K562 (cell line): ENCODE results near the gene SHTN1. TPM values are rescaled to one million over a fixed set of nuclear protein-coding genes. Genes with fewer than 3 reads are reported as not detected.

ENCODE experiments used
- ATAC-seq: fragments of 200-7000 bp; cut with Tn5 transposase; 3 replicates; pipeline ENCODE4 v1.9.1; 2020; ENCODE audit warnings: moderate library complexity
- BruUV-seq: library from RNA; stranded (reverse); fragments of 400-500 nt; replicated peaks from 2 replicates; lab custom pipeline; 2021; lab: Mats Ljungman, UMichigan
- CTCF ChIA-PET: fragments of 300-600 bp; formaldehyde crosslinking; extraction: SDS; loops from one replicate; lab custom pipeline; 2021; ENCODE audit warnings: low intra/inter-chr PET ratio; lab: Yijun Ruan, JAX
- POLR2A ChIA-PET: fragments of 300-600, 350-650 bp; sonication (Branson Sonifier 250); formaldehyde crosslinking; extraction: SDS; loops from one replicate; lab custom pipeline; 2021; ENCODE audit warnings: antibody characterized with exemption, inconsistent platforms; lab: Yijun Ruan, JAX
- DNase-seq, 4 experiments: peaks; one replicate each; pipeline versions ENCODE4 v3.0.0 to v3.0.0-alpha.2; 2011 to 2018; ENCODE audit warnings: low spot score in 3 of 4, mixed read lengths in 3 of 4; ENCODE audit errors: extremely low read depth in 1 of 4
- FAIRE-seq: peaks from 2 replicates; lab custom pipeline; 2011; peaks lifted over from hg19 to GRCh38; lab: Jason Lieb, UNC
- H2AFZ ChIP-seq: 2 replicates; pipeline ENCODE4 v1.6.0; 2011; ENCODE audit warnings: low read depth, low read length, control low read depth, inconsistent platforms
- H3K27ac ChIP-seq: fragments of 200-600 bp; 3 replicates; pipeline ENCODE4 v1.8.0; 2011; ENCODE audit warnings: low read depth, mild to moderate bottlenecking, control low read depth, inconsistent platforms, low read length, moderate library complexity, mixed read lengths; ENCODE audit errors: extremely low read depth
- H3K27me3 ChIP-seq, 2 experiments: fragments of 300-600 bp in 1 of 2; 2 replicates in 1 of 2; 3 replicates in 1 of 2; pipeline versions ENCODE4 v1.6.0 to v1.8.0; 2011; ENCODE audit warnings: inconsistent platforms in 2 of 2, low read length in 2 of 2, mild to moderate bottlenecking in 1 of 2, mixed read lengths in 1 of 2, moderate library complexity in 1 of 2; ENCODE audit not compliant: control insufficient read depth in 2 of 2, insufficient read depth in 2 of 2
- H3K36me3 ChIP-seq: fragments of 300-600 bp; 3 replicates; pipeline ENCODE4 v1.8.0; 2011; ENCODE audit warnings: mild to moderate bottlenecking, low read length, inconsistent platforms; ENCODE audit not compliant: control insufficient read depth, insufficient read depth
- H3K4me1 ChIP-seq, 2 experiments: fragments of 200-600 bp in 1 of 2; replicated peaks in 1 of 2; 2 replicates in 1 of 2; 3 replicates in 1 of 2; pipeline versions ENCODE4 v1.5.1 to v1.8.0; 2011; ENCODE audit warnings: inconsistent platforms in 2 of 2, low read length in 2 of 2, mild to moderate bottlenecking in 1 of 2, mixed read lengths in 1 of 2, moderate library complexity in 1 of 2; ENCODE audit not compliant: control insufficient read depth in 2 of 2, insufficient read depth in 2 of 2
- H3K4me2 ChIP-seq: 2 replicates; pipeline ENCODE4 v1.6.1; 2011; ENCODE audit warnings: low read length, control low read depth, inconsistent platforms, mixed read lengths; ENCODE audit not compliant: insufficient read depth
- H3K4me3 ChIP-seq: fragments of 200-600 bp; sonication (generic), shearing (Covaris generic); 2 replicates; pipeline ENCODE4 v1.5.1; 2016; ENCODE audit warnings: control low read depth, inconsistent platforms
- H3K79me2 ChIP-seq: fragments of 200-600 bp; 3 replicates; pipeline ENCODE4 v1.8.0; 2011; ENCODE audit warnings: low read length, inconsistent platforms; ENCODE audit not compliant: control insufficient read depth, insufficient read depth
- H3K9ac ChIP-seq, 2 experiments: 2 replicates each; pipeline versions ENCODE4 v1.6.0 to v1.6.1; 2011; ENCODE audit warnings: low read depth in 2 of 2, low read length in 2 of 2, control low read depth in 1 of 2, inconsistent platforms in 1 of 2, mild to moderate bottlenecking in 1 of 2, mixed read lengths in 1 of 2; ENCODE audit not compliant: insufficient read depth in 1 of 2
- H3K9me1 ChIP-seq: one replicate; pipeline ENCODE4 v1.6.0; 2011; ENCODE audit warnings: inconsistent platforms, mild to moderate bottlenecking, low read length, moderate library complexity; ENCODE audit not compliant: control insufficient read depth, insufficient read depth
- H3K9me3 ChIP-seq: replicated peaks from 2 replicates; pipeline ENCODE4 v1.5.1; 2011; ENCODE audit warnings: low read depth, low read length, inconsistent platforms; ENCODE audit not compliant: control insufficient read depth, insufficient read depth
- H4K20me1 ChIP-seq: replicated peaks from 2 replicates; pipeline ENCODE4 v1.6.1; 2011; ENCODE audit warnings: low read length, inconsistent platforms, mixed read lengths; ENCODE audit not compliant: control insufficient read depth, insufficient read depth
- CEBPB ChIP-seq: fragments of 450-650 bp; IDR thresholded peaks from 2 replicates; pipeline ENCODE4 v1.6.1; 2016; ENCODE audit warnings: missing genetic modification characterization, missing compliant biosample characterization
- CEBPG ChIP-seq, 3 experiments: fragments of 200-800 bp in 1 of 3; sonication (Bioruptor generic) in 1 of 3; sonication (generic) in 1 of 3; formaldehyde crosslinking in 1 of 3; IDR thresholded peaks in 2 of 3; conservative IDR thresholded peaks in 1 of 3; 2 replicates each; pipeline versions ENCODE4 v1.6.1 to v1.8.0; 2016 to 2022; ENCODE audit warnings: missing compliant biosample characterization in 2 of 3, missing genetic modification characterization in 2 of 3, mild to moderate bottlenecking in 1 of 3, missing genetic modification reagents in 1 of 3
- ZBTB12 ChIP-seq: fragments of 250-450 bp; sonication (Bioruptor Pico); IDR thresholded peaks from 2 replicates; pipeline ENCODE4 v1.4.0; 2020
- WGBS: fragments of 100-300 bp; shearing (Covaris generic); methylation state at CpG from one replicate; pipeline ENCODE4 v1.1.6; 2016; ENCODE audit warnings: low coverage, mixed read lengths; ENCODE audit not compliant: insufficient coverage; ENCODE audit errors: missing lambda C conversion rate; 5-methylcytosine and 5-hydroxymethylcytosine counted together
- in situ Hi-C: fragments of 300-500 bp; cut with MboI; formaldehyde crosslinking; loops from 4 replicates; pipeline ENCODE4 v1.15.0; 2018; ENCODE audit warnings: inconsistent platforms, mixed read lengths
- intact Hi-C: fragments of 100-400 bp; cut with micrococcal nuclease; formaldehyde crosslinking; loops from 2 replicates; pipeline ENCODE4 v1.14.2; 2022
- polyA plus RNA-seq, 8 experiments: library from polyadenylated mRNA; depleted of rRNA in 4 of 8; stranded (reverse) in 5 of 8; unstranded in 3 of 8; fragments of >200 nt; fragmentation: Nextera tagmentation in 2 of 8; fragmentation: Illumina TruSeq in 1 of 8; extraction: Ambion mirVana in 2 of 8; extraction: Trizol in 1 of 8; gene quantifications; 2 replicates each; pipeline versions ENCODE4 v1.2.1 to v1.2.3, GENCODE V29; 2011 to 2014; ENCODE audit warnings: inconsistent platforms in 1 of 8, missing spikeins in 1 of 8
- total RNA-seq, 7 experiments: library from RNA; depleted of rRNA in 6 of 7; stranded (reverse); fragments of >200 nt in 6 of 7; fragmentation: Illumina TruSeq in 2 of 7; extraction: Trizol in 2 of 7; gene quantifications; 2 replicates each; pipeline versions ENCODE4 v1.2.1 to v1.2.3, GENCODE V29; 2011 to 2021; ENCODE audit warnings: low replicate concordance in 1 of 7

SHTN1 gene
- total and polyA plus RNA-seq, 9 of the 15 experiments (the other 6 are each of a cell fraction or from before 2014, with no cell fraction given): 5.4 to 21.3 (median 13.3) TPM

DNA sequence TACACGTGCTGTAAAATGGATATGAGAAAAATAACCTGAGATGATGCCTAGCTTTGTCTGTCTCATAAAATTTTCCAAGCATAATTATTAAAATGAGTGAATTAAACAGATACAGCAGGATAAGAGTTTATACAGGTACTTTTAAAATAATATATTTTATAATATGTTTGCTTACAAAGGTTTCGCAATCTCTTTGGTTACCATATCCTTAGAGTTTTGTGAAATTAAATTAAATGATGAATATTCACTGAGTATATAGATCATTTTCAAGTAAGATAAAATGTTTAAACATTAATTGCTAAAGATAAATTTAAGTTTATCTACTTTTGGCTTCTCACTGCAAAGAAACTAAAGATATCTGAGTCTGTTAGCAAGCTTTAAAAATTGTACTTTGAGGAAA, 11.4 kb downstream of the SHTN1 start:
- POLR2A ChIA-PET: no interaction called here

More for the DNA sequence above, 11.4 kb downstream of the SHTN1 start:
- H3K9ac ChIP-seq: no peak overlapping the region
- H3K27me3 ChIP-seq: no peaks in the 10 kb centered on the region
- H3K4me2 ChIP-seq: no peak overlapping the region
- 0 out of 3 replicates have a peak, but pooled peaks cover 4% of the 10 kb centered on the region for H3K36me3 ChIP-seq
- intact Hi-C loops: no loop called here
- BruUV-seq: no TSS peak
- no peak for TF ChIP-seq CEBPG (CRISPR knock-in tag; IDR thresholded peaks at IDR 0.05)
- peak; percentile 19 to 75; a peak in 2 of 4 replicates for TF ChIP-seq CEBPG (tag; conservative IDR thresholded peaks at IDR 0.05 in 1 of 2, IDR thresholded peaks at IDR 0.05 in 1 of 2)
- TF ChIP-seq CEBPB: peak; percentile 70
- TF ChIP-seq ZBTB12 (CRISPR knock-in tag): no peak
- H3K4me3 ChIP-seq: no peak overlapping the region
- no peaks in the 10 kb centered on the region for H3K9me1 ChIP-seq
- FAIRE-seq: no peak
- in situ Hi-C loops: no loop called here
- 97% methylated on average over 2 of the region's 2 CpGs for WGBS
- no peaks in the 10 kb centered on the region; the same call in 1 of the 2 replicates for H4K20me1 ChIP-seq
- no peak for DNase-seq
- H2AFZ ChIP-seq: no peak overlapping the region
- no peaks in the 10 kb centered on the region for H3K9me3 ChIP-seq
- no peak for ATAC-seq
- H3K27ac ChIP-seq: no peak overlapping the region
- H3K4me1 ChIP-seq: no peaks in the 10 kb centered on the region; a peak in 1 of 5 replicates
- CTCF ChIA-PET: interaction anchor here (0.7 kb wide), 1 partner anchor 35 kb away, joined by 3 read pairs; no protein-coding TSS in a partner anchor
- peaks cover 62% of the 10 kb centered on the region for H3K79me2 ChIP-seq
